Neural cell (in vitro differentiated cells): Measurements from ENCODE around the gene LRP2. TPM values are rescaled to one million over a fixed set of nuclear protein-coding genes. Genes with fewer than 3 reads are reported as not detected.

Experiments used
- H2AFZ ChIP-seq: fragments of 200-600, 300-800 bp; sonication (generic), shearing (Covaris generic); 2 replicates; pipeline ENCODE4 v1.6.0; 2014; ENCODE audit warnings: low read depth, mild to moderate bottlenecking, antibody characterized with exemption, low read length, moderate library complexity
- H3F3A ChIP-seq: fragments of 200-600 bp; shearing (Covaris generic); 2 replicates; pipeline ENCODE4 v1.6.1; 2016; ENCODE audit warnings: mild to moderate bottlenecking, moderate library complexity, mixed read lengths, antibody characterized with exemption, low read length; ENCODE audit not compliant: insufficient read depth, poor library complexity, severe bottlenecking
- H3K27ac ChIP-seq: fragments of 200-600, 300-800 bp; sonication (generic), shearing (Covaris generic); 2 replicates; pipeline ENCODE4 v1.5.1; 2014; ENCODE audit warnings: mild to moderate bottlenecking, low read length, moderate library complexity
- H3K27me3 ChIP-seq: fragments of 300-800, 200-600 bp; sonication (generic), shearing (Covaris generic); 2 replicates; pipeline ENCODE4 v1.6.0; 2014; ENCODE audit warnings: mild to moderate bottlenecking, low read depth, low read length, moderate library complexity; ENCODE audit not compliant: insufficient read depth
- H3K36me3 ChIP-seq: fragments of 300-800, 200-600 bp; sonication (generic), shearing (Covaris generic); 2 replicates; pipeline ENCODE4 v1.5.1; 2014; ENCODE audit warnings: mild to moderate bottlenecking, antibody characterized with exemption, low read length, moderate library complexity; ENCODE audit not compliant: insufficient read depth
- H3K4me2 ChIP-seq: fragments of 300-800, 200-600 bp; sonication (generic), shearing (Covaris generic); 2 replicates; pipeline ENCODE4 v1.6.0; 2014; ENCODE audit warnings: mild to moderate bottlenecking, low read length
- H3K4me3 ChIP-seq: fragments of 300-800, 200-600 bp; sonication (generic), shearing (Covaris generic); 2 replicates; pipeline ENCODE4 v1.5.1; 2014; ENCODE audit warnings: mild to moderate bottlenecking, low read length, moderate library complexity
- H3K79me2 ChIP-seq: fragments of 200-600 bp; shearing (Covaris generic); replicated peaks from 2 replicates; pipeline ENCODE4 v1.6.0; 2014; ENCODE audit warnings: mild to moderate bottlenecking, low read length, moderate library complexity; ENCODE audit not compliant: insufficient read depth
- H3K9ac ChIP-seq: fragments of 300-800, 200-600 bp; sonication (generic), shearing (Covaris generic); 2 replicates; pipeline ENCODE4 v1.6.1; 2016; ENCODE audit warnings: mild to moderate bottlenecking, low read length, mixed read lengths
- H3K9me2 ChIP-seq: fragments of 200-600 bp; shearing (Covaris generic); 2 replicates; pipeline ENCODE4 v1.6.1; 2016; ENCODE audit warnings: mild to moderate bottlenecking, low read length, mixed read lengths; ENCODE audit not compliant: insufficient read depth
- H3K9me3 ChIP-seq: fragments of 200-600, 300-800 bp; sonication (generic), shearing (Covaris generic); 2 replicates; pipeline ENCODE4 v1.6.1; 2016; ENCODE audit warnings: mild to moderate bottlenecking, mixed run types, low read length, moderate library complexity, mixed read lengths
- H4K20me1 ChIP-seq: fragments of 200-600 bp; shearing (Covaris generic); 2 replicates; pipeline ENCODE4 v1.6.1; 2016; ENCODE audit warnings: mild to moderate bottlenecking, mixed run types; ENCODE audit not compliant: insufficient read depth
- CTCF ChIP-seq: fragments of 450-650 bp; IDR thresholded peaks from 2 replicates; pipeline ENCODE4 v1.5.1; 2014; ENCODE audit warnings: antibody characterized with exemption, mild to moderate bottlenecking, moderate library complexity; ENCODE audit not compliant: poor library complexity, severe bottlenecking
- EZH2 ChIP-seq: fragments of 200-600, 300-800 bp; shearing (Covaris generic), sonication (generic); IDR thresholded peaks from 2 replicates; pipeline ENCODE4 v1.6.1; 2014; ENCODE audit warnings: antibody characterized with exemption, low read length, borderline replicate concordance, mild to moderate bottlenecking; ENCODE audit not compliant: insufficient read depth, poor library complexity, severe bottlenecking
- MXI1 ChIP-seq: fragments of 450-650 bp; conservative IDR thresholded peaks from 2 replicates; pipeline ENCODE4 v1.6.1; 2014; ENCODE audit warnings: antibody characterized with exemption, mild to moderate bottlenecking; ENCODE audit not compliant: poor library complexity, severe bottlenecking
- POLR2AphosphoS5 ChIP-seq: IDR thresholded peaks from 2 replicates; pipeline ENCODE4 v1.6.1; 2012
- RAD21 ChIP-seq: fragments of 450-650 bp; conservative IDR thresholded peaks from 2 replicates; pipeline ENCODE4 v1.6.1; 2014; ENCODE audit warnings: antibody characterized with exemption, mild to moderate bottlenecking, moderate library complexity
- SMC3 ChIP-seq: fragments of 450-650 bp; conservative IDR thresholded peaks from 2 replicates; pipeline ENCODE4 v1.6.1; 2014; ENCODE audit warnings: antibody characterized with exemption, mild to moderate bottlenecking, moderate library complexity; ENCODE audit not compliant: poor library complexity
- TAF1 ChIP-seq: IDR thresholded peaks from 2 replicates; pipeline ENCODE4 v1.6.1; 2012; ENCODE audit warnings: low read depth
- polyA plus RNA-seq: library from polyadenylated mRNA; depleted of rRNA; stranded (reverse); fragments of >200 nt; gene quantifications from 2 replicates; pipeline ENCODE4 v1.2.3, GENCODE V29; 2014
- TF ChIP-seq, protein P1 (sequence below): IDR thresholded peaks from 2 replicates; pipeline ENCODE4 v1.6.1; 2012; ENCODE audit warnings: borderline replicate concordance

Gene LRP2
- polyA plus RNA-seq, 1 donor from 2014 or later, result 1.8 TPM

DNA sequence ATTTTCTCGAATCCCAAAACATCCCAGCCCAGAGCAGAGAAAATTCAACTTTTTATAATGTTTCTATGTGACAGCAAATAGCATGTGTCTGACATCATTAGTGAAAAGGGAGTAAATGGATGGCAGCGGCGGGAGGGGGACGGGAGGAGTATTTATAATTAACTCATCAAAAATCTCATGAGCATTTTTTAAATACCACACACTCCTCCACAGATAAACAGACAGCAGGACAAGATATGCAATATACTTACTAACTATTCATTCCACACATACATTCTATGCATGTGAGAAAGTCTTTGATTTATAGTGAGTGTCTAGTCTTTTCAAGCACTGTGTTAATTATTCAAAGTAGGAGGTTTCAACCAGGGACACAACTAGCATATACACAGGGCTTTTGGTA is 107.6 kb downstream of the LRP2 start (continued):
- TF ChIP-seq CTCF, result no peak

DNA sequence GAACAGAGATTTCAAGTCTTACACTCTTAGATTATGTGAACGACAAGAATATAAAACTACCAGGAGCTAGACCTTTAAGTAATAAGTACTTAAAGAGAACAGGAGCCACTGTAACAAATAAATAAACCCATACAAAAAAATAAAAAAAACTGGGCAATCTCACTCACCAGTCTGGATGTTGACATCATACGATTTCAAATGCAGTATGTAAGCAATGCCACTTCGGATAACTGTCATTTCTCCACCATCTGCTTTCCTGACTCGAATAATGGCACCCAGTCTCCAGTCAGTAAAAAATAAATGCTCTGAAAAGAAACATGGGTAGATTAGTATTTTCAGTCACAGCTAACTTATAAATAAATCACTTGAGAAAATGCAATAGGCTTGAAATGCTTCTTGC is 115.1 kb downstream of the LRP2 start:
- no peak for TF ChIP-seq TAF1
- H3K9ac ChIP-seq, result no peak overlapping the region
- H3F3A ChIP-seq, result no peaks in the 10 kb centered on the region
- no peaks in the 10 kb centered on the region for H3K9me2 ChIP-seq
- no peak overlapping the region for H3K4me3 ChIP-seq
- H3K27ac ChIP-seq, result no peak overlapping the region
- no peaks in the 10 kb centered on the region for H4K20me1 ChIP-seq
- no peaks in the 10 kb centered on the region for H3K27me3 ChIP-seq
- no peaks in the 10 kb centered on the region for H3K36me3 ChIP-seq
- H2AFZ ChIP-seq, result no peak overlapping the region
- H3K9me3 ChIP-seq, result no peaks in the 10 kb centered on the region
- H3K79me2 ChIP-seq, result no peaks in the 10 kb centered on the region
- H3K4me2 ChIP-seq, result no peak overlapping the region

GRCh38 chr2:169240405-169240804 is 121.9 kb downstream of the LRP2 start:
- Histone ChIP-seq H3K9me3 (no peaks in the 10 kb centered on the region), H3K9ac (no peak overlapping the region), H3K4me2 (no peak overlapping the region), H4K20me1 (no peaks in the 10 kb centered on the region), H3K79me2 (no peaks in the 10 kb centered on the region), H3F3A (no peaks in the 10 kb centered on the region), H2AFZ (no peak overlapping the region), H3K27me3 (no peaks in the 10 kb centered on the region), H3K4me3 (no peak overlapping the region), H3K9me2 (no peaks in the 10 kb centered on the region), H3K27ac (no peak overlapping the region), H3K36me3 (no peaks in the 10 kb centered on the region)
- TF ChIP-seq EZH2 (no peak), POLR2AphosphoS5 (no peak), SMC3 (no peak), RAD21 (no peak), CTCF (no peak), MXI1 (no peak), TAF1 (no peak)
- TF ChIP-seq, protein P1, sequence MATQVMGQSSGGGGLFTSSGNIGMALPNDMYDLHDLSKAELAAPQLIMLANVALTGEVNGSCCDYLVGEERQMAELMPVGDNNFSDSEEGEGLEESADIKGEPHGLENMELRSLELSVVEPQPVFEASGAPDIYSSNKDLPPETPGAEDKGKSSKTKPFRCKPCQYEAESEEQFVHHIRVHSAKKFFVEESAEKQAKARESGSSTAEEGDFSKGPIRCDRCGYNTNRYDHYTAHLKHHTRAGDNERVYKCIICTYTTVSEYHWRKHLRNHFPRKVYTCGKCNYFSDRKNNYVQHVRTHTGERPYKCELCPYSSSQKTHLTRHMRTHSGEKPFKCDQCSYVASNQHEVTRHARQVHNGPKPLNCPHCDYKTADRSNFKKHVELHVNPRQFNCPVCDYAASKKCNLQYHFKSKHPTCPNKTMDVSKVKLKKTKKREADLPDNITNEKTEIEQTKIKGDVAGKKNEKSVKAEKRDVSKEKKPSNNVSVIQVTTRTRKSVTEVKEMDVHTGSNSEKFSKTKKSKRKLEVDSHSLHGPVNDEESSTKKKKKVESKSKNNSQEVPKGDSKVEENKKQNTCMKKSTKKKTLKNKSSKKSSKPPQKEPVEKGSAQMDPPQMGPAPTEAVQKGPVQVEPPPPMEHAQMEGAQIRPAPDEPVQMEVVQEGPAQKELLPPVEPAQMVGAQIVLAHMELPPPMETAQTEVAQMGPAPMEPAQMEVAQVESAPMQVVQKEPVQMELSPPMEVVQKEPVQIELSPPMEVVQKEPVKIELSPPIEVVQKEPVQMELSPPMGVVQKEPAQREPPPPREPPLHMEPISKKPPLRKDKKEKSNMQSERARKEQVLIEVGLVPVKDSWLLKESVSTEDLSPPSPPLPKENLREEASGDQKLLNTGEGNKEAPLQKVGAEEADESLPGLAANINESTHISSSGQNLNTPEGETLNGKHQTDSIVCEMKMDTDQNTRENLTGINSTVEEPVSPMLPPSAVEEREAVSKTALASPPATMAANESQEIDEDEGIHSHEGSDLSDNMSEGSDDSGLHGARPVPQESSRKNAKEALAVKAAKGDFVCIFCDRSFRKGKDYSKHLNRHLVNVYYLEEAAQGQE, result no peak
